HCT116 (cell line): ENCODE data around the gene GARIN5B. TPM values are rescaled to one million over a fixed set of nuclear protein-coding genes. Genes with fewer than 3 reads are reported as not detected.

Experiments used
- ATAC-seq: fragments of 200-7000 bp; cut with Tn5 transposase; 2 replicates; pipeline ENCODE4 v1.9.1; 2020; ENCODE audit warnings: mild to moderate bottlenecking, moderate library complexity
- BruUV-seq: library from RNA; stranded (reverse); fragments of 400-500 nt; replicated peaks from 2 replicates; lab custom pipeline; 2021; lab: Mats Ljungman, UMichigan
- CTCF ChIA-PET: fragments of 300-600 bp; sonication (Branson Sonifier 250); formaldehyde crosslinking; loops from one replicate; lab custom pipeline; 2021; ENCODE audit warnings: antibody characterized with exemption; lab: Charles Lee
- POLR2A ChIA-PET: fragments of 300-600, 350-600 bp; sonication (Branson Sonifier 250); formaldehyde crosslinking; loops from one replicate; lab custom pipeline; 2021; ENCODE audit warnings: antibody characterized with exemption; lab: Charles Lee
- RAD21 ChIA-PET, 2 experiments: fragments of 300-600 bp; sonication (Branson Sonifier 250); formaldehyde crosslinking; loops; one replicate each; lab custom pipeline; 2023; ENCODE audit warnings: low total read pairs in 2 of 2; ENCODE audit not compliant: uncharacterized antibody in 2 of 2, unreplicated experiment in 2 of 2, low non-redundant PET in 1 of 2; lab: Charles Lee
- DNase-seq: peaks from one replicate; pipeline ENCODE4 v3.0.0-alpha.2; 2010; ENCODE audit warnings: low read depth, low spot score
- H2AFZ ChIP-seq: fragments of 200-600 bp; shearing (Covaris generic), sonication (generic); 2 replicates; pipeline ENCODE4 v1.6.1; 2017; ENCODE audit warnings: low read depth, mixed run types, mixed read lengths, antibody characterized with exemption, low read length; ENCODE audit not compliant: poor library complexity, severe bottlenecking
- H3K27ac ChIP-seq: 2 replicates; pipeline ENCODE4 v1.5.1; 2012; ENCODE audit warnings: low read depth, low read length
- H3K27me3 ChIP-seq: fragments of 200-600 bp; sonication (generic); 2 replicates; pipeline ENCODE4 v1.6.1; 2016; ENCODE audit warnings: mixed run types, low read length, mixed read lengths; ENCODE audit not compliant: insufficient read depth
- H3K36me3 ChIP-seq, 2 experiments: fragments of 200-500 bp in 1 of 2; fragments of 200-600 bp in 1 of 2; sonication (Bioruptor generic) in 1 of 2; sonication (generic) in 1 of 2; 2 replicates each; pipeline versions ENCODE4 v1.5.1 to v1.6.1; 2014 to 2016; ENCODE audit warnings: low read length in 2 of 2, inconsistent platforms in 1 of 2, mixed read lengths in 1 of 2, mixed run types in 1 of 2; ENCODE audit not compliant: insufficient read depth in 2 of 2, control insufficient read depth in 1 of 2
- H3K4me1 ChIP-seq, 2 experiments: fragments of 200-600 bp in 1 of 2; sonication (generic) in 1 of 2; 2 replicates each; pipeline versions ENCODE4 v1.5.1 to v1.6.1; 2012 to 2017; ENCODE audit warnings: low read length in 2 of 2, inconsistent platforms in 1 of 2, mild to moderate bottlenecking in 1 of 2, mixed read lengths in 1 of 2, mixed run types in 1 of 2, moderate library complexity in 1 of 2; ENCODE audit not compliant: insufficient read depth in 2 of 2, control insufficient read depth in 1 of 2
- H3K4me2 ChIP-seq: fragments of 200-600 bp; sonication (generic); 2 replicates; pipeline ENCODE4 v1.6.1; 2017; ENCODE audit warnings: mixed run types, low read length, mixed read lengths
- H3K4me3 ChIP-seq, 2 experiments: fragments of 200-600 bp in 1 of 2; sonication (generic) in 1 of 2; replicated peaks in 1 of 2; 2 replicates each; pipeline ENCODE4 v1.5.1; 2011 to 2016; ENCODE audit warnings: low read length in 2 of 2, control low read depth in 1 of 2, low read depth in 1 of 2, mild to moderate bottlenecking in 1 of 2, mixed read lengths in 1 of 2, mixed run types in 1 of 2
- H3K79me2 ChIP-seq: fragments of 200-600 bp; sonication (generic); 2 replicates; pipeline ENCODE4 v1.6.1; 2017; ENCODE audit warnings: mild to moderate bottlenecking, mixed run types, low read length, moderate library complexity, mixed read lengths; ENCODE audit not compliant: insufficient read depth
- H3K9ac ChIP-seq: fragments of 200-600 bp; sonication (generic); 2 replicates; pipeline ENCODE4 v1.6.1; 2016; ENCODE audit warnings: low read length, mixed read lengths
- H3K9me2 ChIP-seq: fragments of 200-600 bp; sonication (generic), shearing (Covaris generic); 2 replicates; pipeline ENCODE4 v1.6.1; 2017; ENCODE audit warnings: mixed run types, mild to moderate bottlenecking, moderate library complexity; ENCODE audit not compliant: insufficient read depth
- H3K9me3 ChIP-seq, 2 experiments: fragments of 200-500 bp in 1 of 2; fragments of 200-600 bp in 1 of 2; sonication (Bioruptor generic) in 1 of 2; sonication (generic) in 1 of 2; 2 replicates each; pipeline ENCODE4 v1.6.1; 2014 to 2017; ENCODE audit warnings: low read length in 2 of 2, mixed read lengths in 2 of 2, inconsistent platforms in 1 of 2, low read depth in 1 of 2, mild to moderate bottlenecking in 1 of 2, mixed run types in 1 of 2, moderate library complexity in 1 of 2; ENCODE audit not compliant: control insufficient read depth in 1 of 2, insufficient read depth in 1 of 2
- H4K20me1 ChIP-seq: fragments of 200-600 bp; sonication (generic), shearing (Covaris generic); 2 replicates; pipeline ENCODE4 v1.6.1; 2017; ENCODE audit warnings: mixed run types, mild to moderate bottlenecking, moderate library complexity; ENCODE audit not compliant: insufficient read depth
- EGR1 ChIP-seq: IDR thresholded peaks from 2 replicates; pipeline ENCODE4 v1.6.1; 2012; ENCODE audit warnings: low read depth
- EZH2 ChIP-seq: fragments of 200-600 bp; sonication (generic); IDR thresholded peaks from 2 replicates; pipeline ENCODE4 v1.6.1; 2017; ENCODE audit warnings: antibody characterized with exemption, mixed run types
- FOSL1 ChIP-seq: IDR thresholded peaks from 2 replicates; pipeline ENCODE4 v1.6.1; 2012; ENCODE audit warnings: low read depth
- SRF ChIP-seq: IDR thresholded peaks from 2 replicates; pipeline ENCODE4 v1.6.1; 2012; ENCODE audit warnings: low read depth
- YY1 ChIP-seq: IDR thresholded peaks from 2 replicates; pipeline ENCODE4 v1.6.1; 2011; ENCODE audit warnings: low read length, low read depth, moderate library complexity, mild to moderate bottlenecking; ENCODE audit not compliant: insufficient replicate concordance; ENCODE audit errors: extremely low read depth
- ZFX ChIP-seq: fragments of 450-650 bp; IDR thresholded peaks from 2 replicates; pipeline ENCODE4 v1.6.1; 2017
- ZNF274 ChIP-seq: fragments of 200-500 bp; sonication (Bioruptor generic); IDR thresholded peaks from 2 replicates; pipeline ENCODE4 v1.6.1; 2014; ENCODE audit warnings: mild to moderate bottlenecking, low read depth, low read length, inconsistent platforms
- intact Hi-C: fragments of 100-400 bp; cut with micrococcal nuclease; formaldehyde crosslinking; loops from 2 replicates; pipeline ENCODE4 v1.10.0; 2022
- total RNA-seq: library from RNA; stranded (reverse); gene quantifications from one replicate; pipeline ENCODE4 v1.2.1, GENCODE V29; 2021; ENCODE audit not compliant: unreplicated experiment
- TF ChIP-seq, protein P1 (sequence below): IDR thresholded peaks from 2 replicates; pipeline ENCODE4 v1.6.1; 2012; ENCODE audit warnings: low read depth
- TF ChIP-seq, protein P2 (sequence below): IDR thresholded peaks from 2 replicates; pipeline ENCODE4 v1.6.1; 2012

Gene GARIN5B
- total RNA-seq, 1 experiment from 2014 or later = not detected

DNA sequence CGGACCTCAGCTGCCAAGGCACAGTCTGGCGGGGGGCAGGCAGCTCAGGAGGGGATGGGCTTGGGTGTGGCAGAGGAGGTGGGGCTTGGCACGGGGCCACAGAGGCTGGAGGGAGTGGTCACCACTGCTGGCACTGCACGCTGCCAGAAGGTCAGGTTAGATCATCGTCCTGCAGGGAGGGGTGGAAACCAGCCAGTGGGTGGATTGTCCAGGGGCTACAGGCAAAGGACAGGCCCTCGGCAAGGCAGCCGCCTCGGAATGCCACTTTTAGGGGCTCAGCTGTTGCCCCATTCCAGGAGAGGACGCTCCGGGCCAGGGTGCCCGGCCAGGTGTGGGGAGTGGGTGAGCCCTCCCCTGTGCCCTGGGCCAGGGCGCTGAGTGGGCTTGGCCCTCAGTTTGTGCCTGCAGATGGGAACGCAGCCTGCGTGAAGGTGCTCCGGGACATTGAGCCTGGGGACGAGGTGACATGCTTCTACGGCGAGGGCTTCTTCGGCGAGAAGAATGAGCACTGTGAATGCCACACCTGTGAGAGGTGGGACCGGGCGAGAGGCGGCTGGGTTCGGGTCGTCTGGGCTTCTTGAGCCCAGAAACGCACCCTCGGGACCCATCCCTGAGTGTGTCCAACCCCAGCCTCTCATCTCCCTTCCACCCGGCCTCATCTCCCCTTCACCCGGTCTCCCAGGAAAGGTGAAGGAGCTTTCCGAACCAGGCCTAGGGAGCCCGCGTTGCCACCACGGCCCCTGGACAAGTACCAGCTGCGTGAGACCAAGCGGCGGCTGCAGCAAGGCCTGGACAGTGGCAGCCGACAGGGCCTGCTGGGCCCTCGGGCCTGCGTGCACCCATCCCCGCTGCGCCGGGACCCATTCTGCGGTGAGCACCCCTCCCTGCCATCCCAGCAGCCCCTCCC is 17.0 kb downstream of the GARIN5B start (continued):
- TF ChIP-seq, protein P1, sequence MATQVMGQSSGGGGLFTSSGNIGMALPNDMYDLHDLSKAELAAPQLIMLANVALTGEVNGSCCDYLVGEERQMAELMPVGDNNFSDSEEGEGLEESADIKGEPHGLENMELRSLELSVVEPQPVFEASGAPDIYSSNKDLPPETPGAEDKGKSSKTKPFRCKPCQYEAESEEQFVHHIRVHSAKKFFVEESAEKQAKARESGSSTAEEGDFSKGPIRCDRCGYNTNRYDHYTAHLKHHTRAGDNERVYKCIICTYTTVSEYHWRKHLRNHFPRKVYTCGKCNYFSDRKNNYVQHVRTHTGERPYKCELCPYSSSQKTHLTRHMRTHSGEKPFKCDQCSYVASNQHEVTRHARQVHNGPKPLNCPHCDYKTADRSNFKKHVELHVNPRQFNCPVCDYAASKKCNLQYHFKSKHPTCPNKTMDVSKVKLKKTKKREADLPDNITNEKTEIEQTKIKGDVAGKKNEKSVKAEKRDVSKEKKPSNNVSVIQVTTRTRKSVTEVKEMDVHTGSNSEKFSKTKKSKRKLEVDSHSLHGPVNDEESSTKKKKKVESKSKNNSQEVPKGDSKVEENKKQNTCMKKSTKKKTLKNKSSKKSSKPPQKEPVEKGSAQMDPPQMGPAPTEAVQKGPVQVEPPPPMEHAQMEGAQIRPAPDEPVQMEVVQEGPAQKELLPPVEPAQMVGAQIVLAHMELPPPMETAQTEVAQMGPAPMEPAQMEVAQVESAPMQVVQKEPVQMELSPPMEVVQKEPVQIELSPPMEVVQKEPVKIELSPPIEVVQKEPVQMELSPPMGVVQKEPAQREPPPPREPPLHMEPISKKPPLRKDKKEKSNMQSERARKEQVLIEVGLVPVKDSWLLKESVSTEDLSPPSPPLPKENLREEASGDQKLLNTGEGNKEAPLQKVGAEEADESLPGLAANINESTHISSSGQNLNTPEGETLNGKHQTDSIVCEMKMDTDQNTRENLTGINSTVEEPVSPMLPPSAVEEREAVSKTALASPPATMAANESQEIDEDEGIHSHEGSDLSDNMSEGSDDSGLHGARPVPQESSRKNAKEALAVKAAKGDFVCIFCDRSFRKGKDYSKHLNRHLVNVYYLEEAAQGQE = no peak
- TF ChIP-seq, protein P2, sequence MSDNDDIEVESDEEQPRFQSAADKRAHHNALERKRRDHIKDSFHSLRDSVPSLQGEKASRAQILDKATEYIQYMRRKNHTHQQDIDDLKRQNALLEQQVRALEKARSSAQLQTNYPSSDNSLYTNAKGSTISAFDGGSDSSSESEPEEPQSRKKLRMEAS = no peak
- TF ChIP-seq EZH2 (no peak), ZFX (no peak), FOSL1 (no peak), SRF (no peak), YY1 (no peak)

DNA sequence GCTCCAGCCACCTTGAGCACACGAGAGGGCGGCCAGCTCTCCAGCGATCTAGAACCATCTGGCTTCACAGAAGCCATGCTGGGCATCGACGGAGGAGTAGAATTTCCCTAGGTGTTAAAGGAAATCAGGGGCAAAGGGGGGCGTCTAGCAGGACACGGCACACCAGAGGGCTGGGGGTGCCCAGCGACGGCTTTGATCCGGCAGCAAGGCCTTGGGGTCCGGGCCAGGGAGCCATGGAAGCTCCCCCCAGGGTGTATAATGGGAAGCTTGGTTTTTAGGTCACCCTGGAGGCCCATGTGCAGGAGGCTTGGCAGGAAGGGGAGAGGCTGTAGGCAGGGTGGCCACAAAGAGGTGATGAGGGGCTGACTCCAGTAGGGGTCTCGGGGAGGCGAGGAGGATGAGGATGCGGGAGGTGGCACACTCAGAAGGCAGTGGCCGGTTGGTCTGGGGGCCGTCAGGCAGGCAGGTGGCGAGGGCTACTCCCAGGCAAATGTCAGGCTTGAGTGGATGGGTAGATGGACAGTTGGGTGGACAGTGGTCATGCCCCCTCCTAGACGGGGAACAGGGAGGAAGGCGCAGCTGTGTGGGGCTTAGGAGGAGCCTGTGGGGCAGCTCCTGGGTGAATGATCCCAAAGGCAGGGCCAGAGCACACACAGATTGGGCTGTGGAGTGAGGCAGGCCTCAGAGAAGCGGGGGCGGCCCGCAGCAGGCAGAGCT is 17.8 kb downstream of the GARIN5B start:
- DNase-seq (no peak), ATAC-seq (no peak)
- peaks cover 6% of the 10 kb centered on the region; the same call in 1 of the 2 replicates for H3K79me2 ChIP-seq
- ChIA-PET POLR2A (no interaction called here), CTCF (interaction anchor here (1.2 kb wide), 1 partner anchor 44 kb away, joined by 3 read pairs; no protein-coding TSS in a partner anchor), RAD21 (no interaction called here)
- no peaks in the 10 kb centered on the region for H3K9me3 ChIP-seq
- no peaks in the 10 kb centered on the region for H3K9me2 ChIP-seq
- peaks cover 4 to 5% of the 10 kb centered on the region in 2 experiments; a peak in 3 of 4 replicates for H3K36me3 ChIP-seq
- no peaks in the 10 kb centered on the region for H4K20me1 ChIP-seq
- H3K27me3 ChIP-seq = no peaks in the 10 kb centered on the region
- no TSS peak for BruUV-seq
- no peak overlapping the region for H3K4me3 ChIP-seq
- intact Hi-C loops = no loop called here
- TF ChIP-seq SRF (no peak), YY1 (no peak), EGR1 (no peak), ZNF274 (no peak)
- TF ChIP-seq, protein P1 = no peak
- no peak overlapping the region for H3K9ac ChIP-seq
- peak overlapping the region; percentile 17; the same call in 1 of the 2 replicates for H3K4me2 ChIP-seq
- no peak overlapping the region for H2AFZ ChIP-seq
- H3K27ac ChIP-seq = peak overlapping the region; percentile 31; the same call in 1 of the 2 replicates
- peaks cover 10 to 31% of the 10 kb centered on the region in 2 experiments; a peak in 3 of 4 replicates for H3K4me1 ChIP-seq
